Kasumi-1 (cell line): Measurements from ENCODE around the gene ADH1C.
"Not testable (repeated sequence)": the region's sequence is repeated elsewhere in the genome, so short reads cannot be mapped to it uniquely, and the experiment has no call there.

Experiments used
- DNase-seq, 2 experiments: peaks; one replicate each; lab custom pipeline; 2025; lab: John Stamatoyannopoulos, UW

ADH1C gene

DNA sequence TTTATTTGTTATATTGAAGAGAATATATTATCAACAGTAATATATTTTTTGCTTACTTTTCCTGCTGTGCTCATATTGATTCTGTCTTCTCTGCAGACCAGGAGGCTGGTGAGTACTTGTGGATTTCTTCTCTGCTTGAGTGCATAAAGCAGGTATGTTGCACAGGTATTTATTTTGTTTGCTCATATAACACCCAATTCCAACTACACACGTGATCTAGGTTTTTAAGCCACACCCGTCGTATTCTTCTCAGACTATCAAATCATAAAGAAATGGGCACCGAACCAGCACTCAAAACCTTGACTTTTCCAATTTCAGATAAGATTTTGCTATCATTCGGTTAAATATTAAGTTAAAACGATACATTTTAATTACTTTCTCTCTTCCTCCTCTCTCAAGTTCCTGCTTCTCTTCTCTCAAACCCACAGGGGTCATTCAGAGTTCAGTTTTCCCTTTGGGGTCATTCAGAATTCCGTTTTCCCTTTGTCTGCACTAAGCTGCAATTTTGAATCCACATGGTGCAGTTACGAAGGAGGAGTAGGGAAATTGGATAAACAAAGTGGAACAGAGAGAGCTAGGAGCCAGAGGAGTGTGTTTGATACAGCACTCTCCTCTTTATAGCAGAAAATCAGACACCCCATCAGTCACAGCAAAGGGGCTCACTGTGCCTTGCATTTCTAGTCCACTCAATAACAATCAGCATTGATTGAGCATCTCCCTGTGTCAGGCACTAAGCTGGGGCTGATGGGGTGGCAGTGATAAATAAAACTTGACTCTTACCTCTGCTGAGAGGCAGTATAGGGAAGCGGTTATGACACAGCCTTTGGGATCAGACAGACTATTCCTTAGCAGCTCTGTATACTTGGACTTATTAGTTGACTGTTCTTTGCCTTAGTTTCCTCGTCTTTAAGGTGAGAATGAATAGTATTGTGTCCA is at the start of gene ADH1C:
TSS of gene ADH1C (minus strand) at position 145 of the 936 bp plus-strand sequence. CDS start at position 74, 71 bp downstream.
- no peak for DNase-seq

- DNase-seq = no peak
Observed at GRCh38 chr4:99400831-99401230, 48.3 kb upstream of the ADH1C start.

DNA sequence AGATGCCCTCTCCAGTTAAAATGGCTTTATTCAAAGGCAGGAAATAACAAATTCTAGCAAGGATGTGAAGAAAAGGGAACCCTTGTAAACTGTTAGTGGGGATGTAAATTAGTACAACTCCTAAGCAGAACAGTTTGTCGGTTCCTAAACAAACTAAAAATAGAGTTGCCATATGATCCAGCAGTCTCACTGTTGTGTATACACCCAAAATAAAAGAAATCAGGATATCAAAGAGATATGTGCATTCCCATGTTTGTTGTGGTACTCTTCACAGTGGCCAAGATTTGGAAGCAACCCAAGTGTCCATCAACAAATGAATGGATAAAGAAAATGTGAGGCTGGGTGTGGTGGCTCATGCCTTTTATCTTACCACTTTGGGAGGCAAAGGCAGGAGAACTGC is 46.5 kb upstream of the ADH1C start:
- DNase-seq = no peak

DNA sequence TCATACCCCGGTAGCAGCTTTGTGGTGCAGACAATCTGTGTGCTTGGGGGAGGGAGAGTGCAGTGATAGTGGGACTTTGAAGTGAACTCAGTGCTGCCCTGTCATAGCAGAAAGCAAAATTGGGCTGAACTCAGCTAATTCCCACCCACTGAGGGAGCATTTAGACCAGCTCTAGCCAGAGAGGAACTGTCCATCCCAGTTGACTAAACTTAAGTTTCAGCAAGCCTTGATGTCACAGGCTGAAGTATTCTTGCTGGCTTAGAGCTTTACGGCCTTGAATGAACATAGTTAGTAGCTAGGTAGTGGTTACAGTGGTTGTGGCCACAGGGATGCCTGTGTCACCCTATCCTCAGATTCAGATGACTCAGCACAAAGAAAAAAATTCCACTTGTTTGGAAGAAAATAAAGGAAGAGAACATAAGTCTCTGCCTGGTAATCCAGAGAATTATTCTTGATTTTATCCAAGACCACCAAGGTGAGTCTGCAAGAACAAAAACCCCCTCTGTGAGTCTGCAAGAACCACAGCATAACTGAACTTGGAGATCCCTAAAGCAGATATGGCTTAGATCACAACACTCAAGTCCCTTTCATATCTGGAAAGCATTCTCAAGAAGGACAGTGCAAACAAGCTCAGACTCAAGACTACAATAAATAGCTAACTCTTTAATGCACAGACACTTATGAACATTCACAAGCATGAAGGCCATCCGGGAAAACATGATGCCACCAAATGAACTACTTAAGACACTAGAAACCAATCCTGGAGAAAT is 43.2 kb upstream of the ADH1C start:
- no peak for DNase-seq

DNA sequence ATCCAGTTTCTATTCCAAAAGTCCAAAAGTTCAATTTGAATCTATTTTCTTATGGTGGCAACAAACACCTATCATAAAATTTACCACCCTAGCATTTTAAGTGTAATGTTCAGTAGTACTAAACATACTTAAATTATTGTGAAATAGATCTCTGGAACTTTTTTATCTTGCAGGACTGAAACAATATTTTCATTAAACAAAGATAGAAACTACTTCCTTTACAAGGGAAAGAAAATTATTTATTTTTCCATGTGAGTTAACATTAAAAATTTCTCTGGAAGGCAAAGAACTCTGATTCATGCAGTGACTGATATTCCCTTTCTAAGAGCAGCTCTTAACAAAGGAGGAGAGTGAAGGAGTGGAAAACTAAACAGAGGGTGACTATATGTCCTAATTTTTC is 42.4 kb upstream of the ADH1C start:
- DNase-seq = no peak

GRCh38 chr4:99390055-99390454 is 37.5 kb upstream of the ADH1C start:
- no peak for DNase-seq

- DNase-seq = no peak
Observed at GRCh38 chr4:99389606-99390005, 37.1 kb upstream of the ADH1C start.

- DNase-seq = no peak
Observed at GRCh38 chr4:99383833-99384392, 31.4 kb upstream of the ADH1C start.

GRCh38 chr4:99383399-99383798 is 30.9 kb upstream of the ADH1C start:
- DNase-seq = no peak

GRCh38 chr4:99382745-99383360 is 30.3 kb upstream of the ADH1C start:
- DNase-seq = no peak

DNA sequence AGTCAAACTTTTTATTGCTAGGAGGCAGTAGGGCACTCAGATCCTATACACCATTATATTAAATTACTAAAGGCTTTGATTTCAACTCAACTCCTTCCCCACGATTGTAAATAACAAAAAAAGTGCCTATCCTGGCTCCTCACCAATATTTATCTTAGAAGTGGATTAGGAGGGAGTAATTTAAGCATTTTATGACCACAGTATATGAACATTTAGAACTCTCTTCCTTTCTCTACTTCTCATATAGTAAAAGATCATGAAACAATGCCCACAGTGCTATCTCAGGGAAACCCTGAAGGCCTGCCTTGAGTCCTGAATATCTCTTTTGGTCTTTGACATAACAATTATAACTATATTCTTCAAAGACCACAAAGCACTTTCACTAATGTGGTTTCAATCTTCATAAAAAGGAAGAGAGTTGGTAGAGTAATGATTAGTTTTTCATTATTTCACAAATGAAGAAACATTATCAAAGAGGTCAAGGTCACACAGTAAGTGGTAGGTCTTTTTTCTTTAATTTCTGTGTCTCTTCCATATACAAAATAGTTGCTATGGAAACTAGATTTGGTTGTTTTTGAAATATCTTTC is 29.1 kb upstream of the ADH1C start:
- no peak for DNase-seq

- no peak for DNase-seq
Observed at GRCh38 chr4:99379571-99379970, 27.0 kb upstream of the ADH1C start.

DNA sequence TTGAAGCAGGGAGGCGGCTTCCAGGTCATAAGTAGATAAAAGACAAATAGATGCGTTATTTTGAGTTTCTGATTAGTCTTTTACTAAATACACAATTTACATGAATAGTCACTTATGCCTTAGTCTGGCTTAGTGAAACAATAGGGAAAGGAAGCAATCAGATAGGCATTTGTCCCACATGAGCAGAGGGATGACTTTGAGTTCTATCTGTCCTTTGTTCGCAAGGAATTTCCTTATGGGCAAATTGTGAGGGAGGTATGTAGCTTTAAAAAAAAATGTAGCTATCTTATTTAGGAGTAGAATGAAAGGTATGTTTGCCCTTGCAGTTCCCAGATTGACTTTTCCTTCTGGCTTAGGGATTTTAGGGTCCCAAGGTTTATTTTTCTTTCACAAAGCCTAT is 26.3 kb upstream of the ADH1C start:
- no peak for DNase-seq

GRCh38 chr4:99377341-99377740 is 24.8 kb upstream of the ADH1C start:
- peak; percentile 4 to 41 for DNase-seq

DNA sequence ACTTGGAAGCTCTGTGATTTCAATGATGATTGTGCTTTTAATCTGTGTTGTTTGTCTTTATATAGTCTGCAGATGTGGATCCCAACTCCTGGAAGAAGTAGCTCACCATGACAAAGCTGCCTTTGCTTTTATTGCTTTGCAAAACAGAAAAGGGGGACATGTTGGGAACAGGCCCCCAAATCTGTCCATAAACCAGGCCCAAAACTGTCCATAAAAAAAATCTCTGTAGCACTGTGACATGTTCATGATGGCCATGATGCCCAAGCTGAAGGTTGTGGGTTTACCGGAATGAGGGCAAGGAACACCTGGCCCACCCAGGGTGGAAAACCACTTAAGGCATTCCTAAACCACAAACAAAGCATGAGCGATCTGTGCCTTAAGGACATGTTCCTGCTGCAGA is 19.9 kb upstream of the ADH1C start:
- not testable (repeated sequence) for DNase-seq

GRCh38 chr4:99367817-99368216 is 15.3 kb upstream of the ADH1C start:
- not testable (repeated sequence) for DNase-seq

DNA sequence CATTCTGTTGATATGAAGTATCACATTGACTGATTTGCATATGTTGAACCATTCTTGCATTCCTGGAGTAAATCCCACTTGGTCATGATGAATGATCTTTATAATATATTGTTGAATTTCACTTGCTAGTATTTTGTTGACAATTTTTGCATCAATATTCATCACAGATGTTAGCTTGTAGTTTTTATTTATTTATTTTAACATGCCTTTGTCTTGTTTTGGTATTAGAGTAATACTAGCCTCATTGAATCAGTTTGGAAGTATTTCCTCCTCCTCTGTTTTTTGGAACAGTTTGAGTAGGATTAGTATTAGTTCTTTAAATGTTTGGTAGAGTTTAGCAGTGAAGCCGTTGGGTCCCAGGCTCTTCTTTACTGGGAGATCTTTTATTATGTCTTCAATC is 13.9 kb upstream of the ADH1C start:
- no peak for DNase-seq

DNA sequence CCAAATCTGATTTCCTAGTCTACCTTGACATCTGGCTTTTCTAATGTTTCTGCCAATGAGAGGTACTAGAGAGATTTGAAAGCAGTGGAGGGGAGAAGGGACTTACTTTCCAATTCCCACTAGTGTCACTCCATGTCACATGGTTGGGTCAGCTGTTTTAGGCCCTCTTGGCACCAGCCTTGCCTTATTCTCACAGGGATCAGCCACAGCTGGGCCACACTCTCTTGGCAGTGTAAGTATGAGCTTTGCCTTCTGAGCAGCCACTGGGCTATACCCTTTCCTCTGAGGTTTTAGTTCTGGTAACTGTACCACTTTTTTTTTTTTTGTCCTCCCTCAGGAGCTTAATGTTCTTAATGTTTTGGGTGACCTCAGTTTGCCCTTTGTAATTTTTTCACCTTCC is 10.2 kb upstream of the ADH1C start:
- no peak for DNase-seq

GRCh38 chr4:99361899-99362275 is 9.3 kb upstream of the ADH1C start:
- DNase-seq = no peak

DNA sequence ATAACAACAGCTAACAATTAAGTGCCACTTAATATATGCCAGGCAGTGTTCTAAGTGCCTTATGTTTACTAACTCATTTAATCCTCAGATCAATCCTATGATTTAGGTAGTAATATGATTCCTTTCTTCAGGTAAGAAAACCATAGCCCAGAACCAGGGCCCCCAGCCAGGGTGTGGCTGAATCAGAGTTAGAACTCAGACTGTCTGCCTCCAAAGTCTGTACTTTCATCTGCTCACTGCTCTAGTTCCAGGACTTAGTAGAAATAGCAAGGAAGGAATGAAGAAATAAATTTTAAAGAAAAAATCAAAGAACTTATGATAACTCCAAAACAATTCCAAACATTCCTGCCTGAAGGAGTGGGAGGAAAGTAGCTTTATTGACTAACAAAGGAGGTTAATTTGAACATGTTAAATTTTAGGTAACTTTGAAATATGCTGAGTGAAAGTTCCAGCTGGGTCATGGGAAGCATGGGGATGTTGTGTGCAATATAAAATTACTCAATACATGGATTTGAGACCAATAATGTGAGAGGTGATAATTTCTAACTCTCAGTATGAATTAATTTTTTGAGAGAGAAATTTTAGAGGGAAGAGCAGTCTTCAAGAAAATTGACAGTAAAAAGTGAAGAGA is 8.8 kb upstream of the ADH1C start:
- DNase-seq = no peak

DNA sequence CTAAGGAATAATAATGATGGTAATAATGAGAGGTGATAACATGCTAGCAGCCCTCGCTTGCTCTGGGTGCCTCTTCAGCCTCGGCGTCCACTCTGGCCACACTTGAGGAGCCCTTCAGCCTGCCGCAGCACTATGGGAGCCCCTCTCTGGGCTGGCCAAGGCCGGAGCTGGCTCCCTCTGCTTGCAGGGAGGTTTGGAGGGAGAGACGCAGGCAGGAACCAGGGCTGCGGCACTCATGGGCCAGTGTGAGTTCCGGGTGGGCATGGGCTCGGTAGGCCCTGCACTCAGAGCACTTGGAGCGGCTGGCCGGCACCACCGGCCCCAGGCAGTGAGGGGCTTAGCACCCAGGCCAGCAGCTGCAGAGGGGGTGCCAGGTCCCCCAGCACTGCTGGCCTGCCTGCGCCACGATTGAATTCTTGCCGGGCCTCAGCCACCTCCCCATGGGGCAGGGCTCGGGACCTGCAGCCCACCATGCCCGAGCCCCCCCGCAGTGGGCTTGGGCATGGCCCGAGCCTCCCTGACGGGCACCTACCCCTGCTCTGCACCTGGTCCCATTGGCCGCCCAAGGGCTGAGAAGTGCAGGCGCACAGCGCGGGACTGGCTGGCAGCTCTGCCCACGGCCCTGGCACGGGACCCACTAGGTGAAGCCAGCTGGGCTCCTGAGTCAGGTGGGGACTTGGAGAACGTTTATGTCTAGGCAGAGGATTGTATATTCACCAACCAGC is 7.1 kb upstream of the ADH1C start:
- DNase-seq = no peak
